Measurements from ENCODE around the gene CLEC3B.

CLEC3B gene

DNA sequence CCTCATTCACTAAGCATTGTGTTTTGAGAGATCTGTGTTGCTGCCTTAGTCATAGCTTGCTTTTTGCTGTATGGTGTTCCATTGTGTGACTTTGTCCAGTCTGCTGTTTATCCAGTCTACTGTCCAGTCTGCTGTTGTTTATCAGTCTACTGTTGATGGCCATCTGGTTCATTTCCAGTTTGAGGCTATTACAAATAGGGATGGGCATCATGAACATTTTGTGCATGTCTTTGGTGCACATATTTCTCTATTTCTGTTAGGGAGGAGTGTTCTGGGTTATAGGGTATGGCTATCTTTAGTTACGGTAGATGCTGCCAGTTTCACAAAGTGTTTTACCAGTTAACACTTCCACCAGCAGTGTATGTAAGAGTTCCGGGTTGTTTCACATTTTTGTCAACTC, 22.2 kb upstream of the CLEC3B start:
- DNase-seq, result no peak

DNA sequence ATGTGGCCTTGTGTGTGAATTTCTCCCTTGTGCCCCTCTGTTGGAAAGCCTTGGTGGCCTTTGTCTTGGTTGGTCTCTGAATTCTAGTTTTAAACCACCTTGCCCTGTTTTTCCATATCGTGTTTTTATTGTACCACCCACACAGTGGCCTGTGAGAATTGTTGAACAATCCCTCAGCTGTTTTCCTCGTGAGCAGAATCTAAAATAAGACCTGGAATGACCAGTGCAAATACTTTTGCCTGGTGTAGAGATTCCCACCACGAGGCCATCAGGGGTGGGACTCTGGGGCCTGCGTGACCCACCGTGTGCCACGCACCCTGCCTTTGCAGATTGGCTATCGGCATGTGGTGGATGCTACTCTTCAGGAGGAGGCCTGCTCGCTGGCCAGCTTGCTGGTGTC, 19.0 kb upstream of the CLEC3B start:
- DNase-seq, result no peak

DNA sequence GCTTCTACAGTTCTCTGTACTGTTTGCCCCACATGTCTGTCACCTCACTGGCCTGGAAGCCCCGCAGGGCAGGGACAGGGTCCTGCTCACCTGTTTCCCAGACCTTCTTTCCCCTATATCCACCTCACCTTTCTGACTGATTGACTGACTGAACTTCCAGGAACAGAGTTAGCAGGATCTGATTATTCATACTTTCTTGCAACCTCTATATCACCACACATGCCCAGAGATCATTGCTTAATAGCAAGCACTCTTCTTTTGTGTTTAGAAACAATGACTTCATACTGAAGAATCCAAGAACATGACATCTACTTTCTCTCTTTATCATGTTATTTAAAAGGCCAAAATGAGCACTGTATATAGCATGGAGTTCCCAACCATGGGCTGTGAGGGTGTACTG, 18.0 kb upstream of the CLEC3B start:
- DNase-seq, result no peak

DNA sequence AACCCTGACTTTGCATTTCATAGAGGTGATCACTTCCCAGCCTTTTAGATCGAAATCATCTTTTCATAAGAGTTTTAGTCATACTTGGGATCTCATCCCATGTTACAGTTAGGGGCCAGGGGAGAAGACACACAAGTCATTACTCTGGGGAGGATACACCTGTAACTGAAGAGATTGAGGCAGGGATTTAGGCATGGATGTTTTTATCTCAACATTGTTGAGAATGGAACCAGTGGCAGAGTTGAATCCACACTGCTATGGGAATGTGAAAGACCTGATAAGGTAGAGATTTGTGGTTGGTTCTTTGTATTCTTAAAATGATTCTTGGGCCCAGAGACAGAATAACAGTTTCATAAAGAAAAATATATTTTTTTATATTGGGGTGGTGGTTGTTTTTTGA, 16.2 kb upstream of the CLEC3B start:
- no peak for DNase-seq

DNA sequence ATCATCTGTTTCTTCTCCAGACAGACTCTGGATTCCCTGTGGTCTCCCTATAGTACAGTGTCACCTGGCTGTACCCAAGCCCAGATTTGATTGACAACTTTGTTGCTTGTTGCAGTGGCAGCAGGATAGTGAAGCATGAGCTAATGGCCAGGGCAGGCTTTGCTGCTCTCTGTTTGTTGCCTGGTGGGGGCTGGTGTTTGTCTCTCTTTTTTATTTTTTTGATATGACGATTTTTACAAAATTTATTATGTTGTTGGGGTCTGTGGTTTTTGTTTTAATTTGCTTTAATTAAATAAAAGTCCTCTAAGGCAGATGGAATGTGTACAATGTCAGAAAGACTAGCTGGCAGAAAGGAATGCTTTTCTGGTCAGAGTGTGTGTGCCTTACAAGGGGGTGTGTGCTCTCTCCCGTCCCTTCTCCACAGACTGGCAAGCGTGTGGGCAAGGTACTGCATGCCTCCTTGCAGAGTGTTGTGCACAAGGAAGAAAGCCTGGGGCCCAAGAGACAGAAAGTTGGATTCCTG, 15.2 kb upstream of the CLEC3B start:
- no peak for DNase-seq

DNA sequence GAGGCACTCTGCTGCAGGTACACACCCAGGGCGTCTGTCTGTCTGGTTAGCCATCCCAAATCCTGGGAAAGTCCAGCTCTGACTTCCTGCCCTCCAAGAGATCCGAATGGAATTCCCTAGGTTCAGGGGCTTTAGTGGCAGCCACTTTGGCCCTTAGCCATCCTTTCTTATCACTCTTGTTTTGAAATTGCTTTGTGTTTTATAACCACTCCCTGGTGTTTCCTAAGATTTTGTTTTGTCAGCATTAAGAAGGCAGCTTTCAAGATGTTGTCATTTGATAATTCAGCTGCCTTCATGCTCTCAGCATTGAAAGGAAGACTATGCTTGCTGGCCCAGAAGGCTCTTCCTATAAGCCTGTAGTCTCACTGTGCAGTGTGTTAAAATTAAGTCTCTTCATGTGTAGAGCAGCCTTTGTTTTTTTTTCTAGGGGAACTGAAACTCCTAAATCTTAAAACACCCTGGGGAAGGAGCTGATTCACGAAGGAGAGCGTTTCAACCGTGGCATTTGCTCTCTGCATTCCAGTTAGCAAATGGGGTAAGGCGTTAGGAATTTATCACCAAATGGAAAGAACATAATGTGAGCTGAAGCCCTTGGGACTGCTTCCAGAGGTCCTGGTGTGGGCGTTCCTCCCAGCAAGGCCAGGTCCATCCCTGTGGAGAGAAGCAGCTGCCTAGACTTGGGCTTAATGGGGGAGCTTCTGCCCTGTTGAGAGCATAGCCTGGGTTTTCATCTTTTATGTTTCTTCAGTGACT, 14.2 kb upstream of the CLEC3B start:
- no peak for DNase-seq

DNA sequence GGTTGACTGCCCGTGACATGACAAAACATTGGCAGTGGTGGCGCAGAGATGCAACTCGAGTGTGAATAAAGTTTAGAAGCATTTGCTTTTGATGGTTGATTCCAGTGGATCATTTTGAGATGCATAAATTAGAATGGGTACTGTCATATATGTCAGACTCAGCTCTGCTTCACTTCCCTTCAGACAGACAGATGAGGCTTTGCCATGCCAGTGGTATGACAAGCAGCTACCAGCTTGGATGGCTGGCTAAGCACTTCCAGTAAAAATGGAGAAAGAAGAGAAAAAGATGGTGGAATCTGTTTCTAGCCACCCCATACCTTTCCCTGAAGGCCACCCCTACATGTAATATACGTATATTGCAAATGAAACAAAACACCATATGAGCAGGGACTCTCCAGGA, 13.5 kb upstream of the CLEC3B start:
- DNase-seq, result no peak

DNA sequence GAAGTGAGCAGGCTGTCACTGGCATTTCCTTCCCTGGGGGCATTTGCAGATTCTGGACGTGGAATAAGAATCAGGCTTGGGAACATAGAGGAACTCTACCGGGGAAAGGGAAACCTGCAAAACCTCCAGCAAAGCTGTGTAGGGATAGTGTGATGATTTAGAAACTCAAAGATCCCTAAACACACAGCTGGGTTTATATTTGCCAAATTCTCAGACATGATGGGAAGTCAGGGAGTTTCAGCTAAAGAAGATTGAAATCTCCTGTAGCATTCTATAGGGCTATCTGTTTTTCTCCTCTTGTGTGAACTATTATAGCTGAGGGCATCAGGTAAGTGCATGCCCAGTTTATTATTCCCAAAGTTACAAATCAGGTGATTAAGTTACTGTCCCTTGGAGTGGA, 9.2 kb upstream of the CLEC3B start:
- DNase-seq, result no peak

DNA sequence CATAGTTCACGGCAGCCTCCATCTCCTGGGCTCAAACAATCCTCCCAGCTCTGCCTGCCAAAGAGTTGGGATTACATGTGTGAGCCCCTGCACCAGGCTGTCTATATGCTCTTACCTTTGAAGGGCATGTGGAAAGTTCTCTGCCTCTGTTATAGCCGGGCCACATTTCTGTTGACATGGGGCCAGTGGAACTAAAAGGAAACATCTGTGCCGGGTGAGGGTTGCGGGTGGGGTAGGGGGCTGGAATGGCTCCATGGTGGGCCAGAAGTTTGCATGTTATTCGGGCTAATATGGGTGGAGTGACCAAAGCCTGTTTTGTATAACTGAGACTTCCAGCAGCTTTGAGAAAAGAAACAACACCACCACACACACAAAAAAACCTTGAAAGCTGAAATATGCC, 8.3 kb upstream of the CLEC3B start:
- no peak for DNase-seq

DNA sequence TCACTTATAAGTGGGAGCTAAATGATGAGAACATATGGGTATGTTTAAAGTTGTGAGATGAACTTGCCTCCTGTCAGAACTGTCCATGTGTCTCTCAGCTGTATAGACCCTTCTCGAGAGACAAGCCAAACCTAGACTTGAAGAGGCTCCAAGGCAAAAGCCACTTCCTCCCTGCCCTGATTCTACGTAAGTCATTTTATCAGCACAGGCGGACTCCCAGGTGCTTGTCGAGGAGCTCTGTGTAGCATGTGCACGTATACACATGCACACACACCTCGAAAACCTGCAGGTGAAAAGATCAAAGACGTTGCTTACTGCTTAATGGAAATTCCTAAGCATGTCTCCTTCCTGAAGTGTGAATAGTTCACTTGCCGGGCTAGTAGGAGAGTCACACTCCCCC, 5.6 kb upstream of the CLEC3B start:
- no peak for DNase-seq

DNA sequence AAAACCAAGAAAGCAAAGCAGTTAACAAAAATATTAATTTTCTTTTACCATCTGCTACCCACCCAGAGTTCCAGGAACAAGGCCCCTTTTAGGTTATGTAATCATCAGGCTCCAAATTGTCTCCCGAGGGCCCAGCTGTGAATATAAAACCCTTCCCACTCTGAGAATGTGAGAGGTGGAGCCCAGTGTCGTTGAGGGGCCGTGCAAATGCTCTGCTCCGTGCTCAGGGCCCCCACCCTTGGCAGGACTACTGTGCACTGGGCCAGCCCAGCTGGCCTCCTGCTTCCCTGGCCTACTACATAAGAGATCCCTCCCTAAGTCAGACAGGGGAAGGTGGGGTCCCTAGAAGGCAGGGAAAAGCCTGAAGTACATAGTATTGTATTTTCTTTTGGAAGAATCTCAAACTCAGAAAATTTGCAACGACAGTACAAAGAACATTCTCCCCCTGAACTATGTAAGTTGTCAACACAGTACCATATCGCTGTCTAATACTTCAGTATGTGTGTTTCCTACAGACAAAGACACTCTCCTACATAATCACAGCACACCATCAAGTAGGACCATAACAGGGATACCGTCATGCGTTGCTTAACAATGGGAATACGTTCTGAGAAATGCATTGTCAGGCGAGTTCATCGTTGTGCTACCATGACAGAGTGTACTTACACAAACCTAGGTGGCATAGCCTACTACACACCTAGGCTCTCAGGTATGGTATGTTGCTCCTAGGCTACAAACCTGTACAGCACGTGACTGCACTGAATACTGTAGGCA, 4.4 kb upstream of the CLEC3B start:
- no peak for DNase-seq

DNA sequence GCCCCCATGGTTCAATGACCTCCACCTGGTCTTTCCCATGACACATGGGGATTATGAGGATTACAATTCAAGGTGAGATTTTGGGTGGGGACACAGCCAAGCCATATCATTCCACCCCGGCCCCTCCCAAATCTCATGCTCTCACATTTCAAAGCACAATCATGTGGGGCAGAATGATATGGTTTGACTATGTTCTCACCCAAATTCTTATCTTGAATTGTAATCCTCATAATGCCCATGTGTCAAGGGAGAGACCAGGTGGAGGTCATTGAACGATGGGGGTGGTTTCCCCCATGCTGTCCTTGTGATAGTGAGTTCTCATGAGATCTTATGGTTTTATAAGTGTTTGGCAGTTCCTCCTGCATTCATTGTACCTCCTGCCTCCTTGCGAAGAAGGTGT, 2.4 kb upstream of the CLEC3B start:
- DNase-seq, result no peak

DNA sequence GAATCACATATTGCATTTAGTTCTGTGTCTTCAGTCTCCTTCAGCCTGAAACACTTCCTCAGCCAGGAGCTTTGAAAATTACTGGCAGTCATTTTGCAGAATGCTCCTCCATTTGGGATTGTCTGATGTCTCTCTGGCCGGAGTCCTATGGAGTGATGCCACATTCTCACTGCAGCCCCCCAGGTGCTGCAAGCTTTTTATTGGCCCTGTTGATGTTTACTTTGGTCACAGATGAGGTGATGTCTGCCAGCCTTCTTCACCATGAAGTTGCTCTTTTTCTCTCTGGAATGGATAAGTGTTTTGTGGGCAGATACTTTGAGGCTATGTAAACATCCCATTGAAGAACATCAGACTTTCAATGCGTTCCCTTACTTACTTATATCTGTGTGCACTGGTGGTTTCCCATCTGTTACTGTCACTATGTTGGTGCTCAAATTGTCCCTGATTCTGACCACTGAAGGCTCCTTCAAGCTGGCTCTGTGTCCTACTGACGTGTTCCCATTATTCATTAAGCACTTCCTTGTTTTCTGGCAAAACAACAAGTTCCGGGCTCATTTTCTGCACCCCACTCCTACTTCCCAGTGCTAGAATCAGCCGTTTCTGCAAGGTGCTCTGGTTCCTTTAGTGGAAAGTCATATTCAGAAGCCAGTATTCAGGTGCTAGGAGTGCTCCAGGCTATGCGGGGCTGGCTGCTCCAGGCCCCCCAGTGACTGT, 1.4 kb upstream of the CLEC3B start:
- DNase-seq, result no peak

DNA sequence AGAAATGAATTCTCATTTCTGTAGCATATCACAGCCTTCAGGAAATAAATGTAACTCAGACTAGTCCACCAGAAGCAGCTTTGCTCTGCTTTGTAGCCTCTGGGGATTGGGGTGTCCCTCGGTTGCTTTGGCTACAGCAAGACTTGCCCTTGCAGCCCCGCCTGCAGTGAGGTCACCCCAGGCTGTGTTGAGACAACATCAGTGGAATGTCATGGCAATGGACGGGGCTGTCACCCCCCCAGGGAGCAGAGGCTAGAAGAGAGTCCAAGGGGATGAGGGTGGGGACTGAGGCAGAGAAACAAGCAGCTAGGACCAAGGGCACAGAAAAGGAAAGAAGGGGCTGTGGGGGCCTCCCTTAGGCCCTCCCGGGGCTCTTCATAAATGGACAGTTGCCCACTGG, 854 bp downstream of the CLEC3B start:
- no peak for DNase-seq

DNA sequence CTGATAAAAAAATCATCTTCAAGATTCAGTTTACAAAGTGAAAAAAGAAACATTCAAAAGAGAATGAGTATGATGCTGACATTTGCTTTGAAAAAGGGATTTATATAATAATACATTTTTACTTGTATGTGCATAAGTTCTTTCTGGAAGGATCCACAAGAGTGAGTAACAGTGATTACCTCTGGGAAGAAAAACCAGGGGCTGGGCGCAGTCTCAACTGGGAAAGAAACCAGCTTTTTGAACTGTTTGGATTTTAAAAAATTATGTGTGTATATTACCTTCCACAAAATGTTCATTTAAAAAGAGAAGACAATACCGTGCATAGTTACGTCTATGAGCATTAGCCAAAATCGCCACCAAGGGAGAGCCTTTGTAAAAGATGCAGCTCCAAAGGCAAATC, 1.3 kb downstream of the CLEC3B start:
- DNase-seq, result no peak

DNA sequence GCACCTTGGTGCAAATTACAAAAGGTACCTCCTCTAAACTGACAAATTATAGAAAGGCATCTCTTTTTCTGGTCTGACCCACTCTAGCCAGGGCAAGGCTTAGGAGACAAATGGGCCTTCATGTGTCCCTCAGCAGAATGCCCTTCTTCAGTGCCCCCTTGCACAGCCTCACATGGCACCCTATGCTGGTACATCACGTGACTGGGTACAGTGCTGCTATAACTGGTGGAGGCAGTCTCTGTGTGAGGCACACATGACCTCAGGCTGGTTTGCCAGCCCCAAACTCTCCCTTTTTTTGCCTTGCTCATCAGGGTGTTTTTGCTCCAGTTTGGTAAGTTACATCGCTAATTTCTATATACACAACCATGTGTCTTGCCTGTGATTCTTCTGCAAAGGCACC, 3.1 kb downstream of the CLEC3B start:
- no peak for DNase-seq

DNA sequence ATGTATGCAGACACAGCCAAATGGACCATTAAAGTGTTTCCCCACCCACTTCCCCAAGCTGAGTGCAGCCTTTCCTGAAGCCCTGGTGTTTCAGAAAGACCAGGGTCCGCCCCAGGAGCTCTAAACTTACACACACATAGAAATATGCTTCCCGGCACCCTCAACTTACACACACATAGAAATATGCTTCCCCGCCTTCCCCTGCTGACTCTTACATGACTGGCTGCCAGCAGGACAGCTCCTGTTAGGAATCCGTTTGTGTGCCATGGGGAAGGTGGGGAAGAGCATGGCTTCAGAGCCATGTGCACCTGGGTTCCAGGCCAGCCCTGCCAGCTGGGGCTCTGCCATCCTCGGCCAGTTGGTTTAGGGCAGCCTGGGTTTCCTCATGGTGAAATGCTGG, 3.6 kb downstream of the CLEC3B start:
- DNase-seq, result no peak

DNA sequence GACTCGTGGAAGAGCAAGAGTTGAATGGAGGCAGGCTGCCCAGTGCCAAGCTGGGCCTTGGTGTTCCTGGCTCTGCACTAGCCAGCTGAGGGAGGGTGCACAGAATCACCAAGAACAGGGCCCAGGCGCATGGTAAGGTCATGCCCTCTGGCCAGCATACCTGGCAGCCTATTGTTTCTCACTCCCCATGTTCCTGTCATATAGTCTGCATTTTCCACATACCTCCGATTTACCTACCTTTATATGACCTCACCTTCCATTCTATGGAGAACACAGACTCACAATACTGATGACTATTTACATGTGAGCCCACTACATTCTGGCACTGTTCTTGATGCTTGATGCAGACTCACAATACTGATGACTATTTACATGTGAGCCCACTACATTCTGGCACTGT, 5.4 kb downstream of the CLEC3B start:
- no peak for DNase-seq

DNA sequence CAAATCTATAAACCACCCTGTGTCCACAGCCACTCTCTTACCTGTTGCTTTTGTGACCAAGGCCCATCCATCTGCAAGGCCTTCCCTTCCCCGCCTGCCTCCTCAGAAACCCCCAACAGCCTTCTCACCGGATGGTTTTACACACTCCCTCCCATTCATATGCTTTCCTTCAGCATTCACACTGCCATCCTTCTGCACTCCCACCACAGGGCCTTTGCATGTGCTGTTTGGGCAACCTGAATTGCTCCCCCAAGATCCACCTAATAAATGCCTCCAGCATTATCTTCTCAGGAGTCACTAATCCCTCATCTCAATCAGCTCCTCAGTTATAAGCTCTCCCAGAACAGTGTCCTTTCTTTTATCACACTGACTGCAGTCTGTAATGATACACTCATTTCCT, 6.0 kb downstream of the CLEC3B start:
- DNase-seq, result no peak

DNA sequence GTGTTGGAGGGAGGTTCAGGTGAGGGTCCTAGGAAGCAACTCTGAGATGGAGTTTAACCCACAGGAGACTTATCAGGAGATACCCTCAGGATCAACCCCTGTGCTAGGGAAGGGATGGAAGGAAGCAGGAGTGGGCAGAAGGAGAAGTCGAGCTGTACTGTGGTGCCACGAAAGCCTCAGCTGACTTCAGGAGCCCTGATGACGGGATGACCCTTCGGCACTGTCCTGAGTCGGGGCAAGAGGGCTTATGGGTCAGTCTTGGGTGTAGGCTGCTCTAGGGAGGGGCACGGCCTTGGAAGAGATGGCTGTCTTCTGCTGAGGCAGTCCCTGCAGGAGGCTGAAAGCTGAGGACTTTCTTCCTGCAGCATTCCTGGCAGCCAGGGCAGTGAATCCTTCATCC, 7.7 kb downstream of the CLEC3B start:
- DNase-seq, result no peak

DNA sequence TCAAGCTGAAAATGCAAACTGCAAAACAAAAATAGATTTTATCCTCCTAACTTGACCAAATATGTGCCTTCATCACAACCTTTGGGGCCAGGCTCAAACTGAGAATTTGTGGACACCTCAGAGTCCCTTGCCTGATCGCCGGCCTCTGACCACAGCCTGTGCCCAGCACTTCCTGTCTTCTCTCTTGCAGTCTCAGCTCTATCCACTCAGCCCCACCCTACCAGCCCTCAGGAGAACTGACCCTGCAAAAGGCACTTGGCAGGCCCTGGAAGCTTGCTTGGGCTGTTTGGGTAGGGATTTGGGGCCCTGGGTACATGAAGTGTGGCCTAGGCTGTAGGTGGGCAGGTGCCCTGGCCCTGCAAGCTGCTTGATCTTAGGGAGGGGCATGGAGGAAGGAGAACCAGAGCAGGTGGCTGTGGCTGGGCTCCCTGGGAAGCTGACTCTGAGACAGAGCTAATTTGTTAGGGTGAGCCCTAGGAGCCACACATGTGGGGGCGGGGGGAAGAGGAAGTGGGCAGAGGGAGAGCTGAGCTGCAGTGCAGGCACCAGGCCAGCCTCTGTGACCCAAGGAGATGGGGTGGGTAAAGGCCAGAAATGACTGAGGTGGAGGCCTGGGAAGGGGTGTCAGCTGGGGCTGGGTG, 8.6 kb downstream of the CLEC3B start:
- DNase-seq, result no peak

DNA sequence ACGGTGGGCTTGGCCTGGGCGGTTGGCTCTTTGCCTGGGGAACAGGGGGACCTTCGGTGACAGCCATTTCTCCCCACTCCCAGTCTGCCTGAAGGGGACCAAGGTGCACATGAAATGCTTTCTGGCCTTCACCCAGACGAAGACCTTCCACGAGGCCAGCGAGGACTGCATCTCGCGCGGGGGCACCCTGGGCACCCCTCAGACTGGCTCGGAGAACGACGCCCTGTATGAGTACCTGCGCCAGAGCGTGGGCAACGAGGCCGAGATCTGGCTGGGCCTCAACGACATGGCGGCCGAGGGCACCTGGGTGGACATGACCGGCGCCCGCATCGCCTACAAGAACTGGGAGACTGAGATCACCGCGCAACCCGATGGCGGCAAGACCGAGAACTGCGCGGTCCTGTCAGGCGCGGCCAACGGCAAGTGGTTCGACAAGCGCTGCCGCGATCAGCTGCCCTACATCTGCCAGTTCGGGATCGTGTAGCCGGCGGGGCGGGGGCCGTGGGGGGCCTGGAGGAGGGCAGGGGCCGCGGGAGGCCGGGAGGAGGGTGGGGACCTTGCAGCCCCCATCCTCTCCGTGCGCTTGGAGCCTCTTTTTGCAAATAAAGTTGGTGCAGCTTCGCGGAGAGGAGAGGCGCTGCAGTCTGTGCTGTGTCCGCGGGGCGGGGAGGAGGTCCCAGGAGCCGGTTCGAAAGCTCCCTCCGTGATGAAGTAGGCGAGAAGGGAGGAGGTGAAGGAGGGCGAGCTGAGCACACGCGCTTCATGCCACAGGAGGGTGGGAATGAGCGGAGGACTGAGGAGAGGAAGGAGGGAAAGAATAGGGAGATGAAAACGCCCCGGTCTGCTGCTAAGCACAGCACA, 9.6 kb downstream of the CLEC3B start:
- DNase-seq, result peak; percentile 57
